GM10266 (cell line): ENCODE measurements around the gene TRNAU1AP.
"Not testable (repeated sequence)": the region's sequence is repeated elsewhere in the genome, so short reads cannot be mapped to it uniquely, and the experiment has no call there.

Source experiments
- DNase-seq: peaks from one replicate; pipeline ENCODE4 v3.0.0; 2012; ENCODE audit errors: extremely low spot score
- TF ChIP-seq, protein P1 (sequence below): IDR thresholded peaks from 2 replicates; pipeline ENCODE4 v1.5.1; 2012; ENCODE audit warnings: mild to moderate bottlenecking, low read depth; ENCODE audit not compliant: control insufficient read depth, insufficient read depth; ENCODE audit errors: missing control alignments

The TRNAU1AP gene

DNA sequence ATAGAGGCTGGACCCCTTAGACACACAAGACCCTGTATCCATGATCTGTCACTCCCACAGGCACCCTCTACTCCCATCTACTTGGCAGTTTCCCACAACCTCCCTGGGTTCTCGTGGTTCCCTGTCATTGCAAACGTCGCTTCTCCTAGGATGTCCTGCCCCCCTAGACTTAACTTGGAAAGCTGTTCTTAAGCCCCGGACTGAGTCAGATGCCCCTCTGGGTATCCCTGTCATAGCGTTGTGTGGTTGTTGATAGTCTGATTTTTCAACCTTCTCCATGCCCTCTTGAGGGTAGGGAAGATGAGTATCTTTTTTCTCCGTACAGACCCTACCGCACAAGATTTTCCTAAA, 35.3 kb upstream of the TRNAU1AP start:
- TF ChIP-seq, protein P1, sequence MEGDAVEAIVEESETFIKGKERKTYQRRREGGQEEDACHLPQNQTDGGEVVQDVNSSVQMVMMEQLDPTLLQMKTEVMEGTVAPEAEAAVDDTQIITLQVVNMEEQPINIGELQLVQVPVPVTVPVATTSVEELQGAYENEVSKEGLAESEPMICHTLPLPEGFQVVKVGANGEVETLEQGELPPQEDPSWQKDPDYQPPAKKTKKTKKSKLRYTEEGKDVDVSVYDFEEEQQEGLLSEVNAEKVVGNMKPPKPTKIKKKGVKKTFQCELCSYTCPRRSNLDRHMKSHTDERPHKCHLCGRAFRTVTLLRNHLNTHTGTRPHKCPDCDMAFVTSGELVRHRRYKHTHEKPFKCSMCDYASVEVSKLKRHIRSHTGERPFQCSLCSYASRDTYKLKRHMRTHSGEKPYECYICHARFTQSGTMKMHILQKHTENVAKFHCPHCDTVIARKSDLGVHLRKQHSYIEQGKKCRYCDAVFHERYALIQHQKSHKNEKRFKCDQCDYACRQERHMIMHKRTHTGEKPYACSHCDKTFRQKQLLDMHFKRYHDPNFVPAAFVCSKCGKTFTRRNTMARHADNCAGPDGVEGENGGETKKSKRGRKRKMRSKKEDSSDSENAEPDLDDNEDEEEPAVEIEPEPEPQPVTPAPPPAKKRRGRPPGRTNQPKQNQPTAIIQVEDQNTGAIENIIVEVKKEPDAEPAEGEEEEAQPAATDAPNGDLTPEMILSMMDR = no peak
- DNase-seq = peak; percentile 16

DNA sequence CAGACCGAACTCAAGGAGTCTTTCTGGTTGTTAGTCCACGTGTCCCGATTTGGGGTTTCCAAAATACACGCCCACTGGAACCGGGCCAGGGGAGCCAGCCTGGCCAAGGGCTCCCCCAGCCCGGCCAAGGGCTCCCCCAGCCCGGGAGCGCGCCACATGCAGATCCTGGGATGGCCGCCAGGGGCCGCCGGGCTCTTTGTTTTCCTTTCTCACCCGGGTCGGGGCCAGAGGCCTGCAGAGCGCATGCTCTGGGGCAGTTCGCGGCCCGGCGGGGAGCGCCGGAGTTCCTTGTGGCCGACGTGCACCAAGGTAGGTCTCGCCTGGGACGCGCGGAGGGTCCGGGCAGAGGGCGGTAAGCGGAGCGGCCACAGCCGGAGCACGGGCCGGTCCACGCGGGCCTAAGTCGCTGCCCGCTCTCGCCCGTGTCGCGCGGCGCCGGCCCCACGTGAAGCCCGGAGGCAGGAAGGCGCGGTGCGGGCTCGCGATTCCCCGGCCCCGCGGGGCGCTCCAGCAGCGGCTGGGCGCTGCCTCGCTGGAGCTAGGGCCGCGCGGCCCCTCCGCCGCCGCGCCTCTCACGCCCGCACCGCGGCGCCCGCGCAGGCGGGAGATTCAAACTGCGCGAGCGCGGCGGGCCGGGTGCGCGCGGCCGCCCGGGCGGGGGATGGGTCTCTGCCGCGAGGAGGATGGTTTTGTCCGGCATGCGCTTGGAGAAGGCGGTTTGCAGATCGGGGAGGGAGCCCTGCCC, 34.7 kb upstream of the TRNAU1AP start:
- TF ChIP-seq, protein P1 = peak; percentile 95
- DNase-seq = peak; percentile 92

DNA sequence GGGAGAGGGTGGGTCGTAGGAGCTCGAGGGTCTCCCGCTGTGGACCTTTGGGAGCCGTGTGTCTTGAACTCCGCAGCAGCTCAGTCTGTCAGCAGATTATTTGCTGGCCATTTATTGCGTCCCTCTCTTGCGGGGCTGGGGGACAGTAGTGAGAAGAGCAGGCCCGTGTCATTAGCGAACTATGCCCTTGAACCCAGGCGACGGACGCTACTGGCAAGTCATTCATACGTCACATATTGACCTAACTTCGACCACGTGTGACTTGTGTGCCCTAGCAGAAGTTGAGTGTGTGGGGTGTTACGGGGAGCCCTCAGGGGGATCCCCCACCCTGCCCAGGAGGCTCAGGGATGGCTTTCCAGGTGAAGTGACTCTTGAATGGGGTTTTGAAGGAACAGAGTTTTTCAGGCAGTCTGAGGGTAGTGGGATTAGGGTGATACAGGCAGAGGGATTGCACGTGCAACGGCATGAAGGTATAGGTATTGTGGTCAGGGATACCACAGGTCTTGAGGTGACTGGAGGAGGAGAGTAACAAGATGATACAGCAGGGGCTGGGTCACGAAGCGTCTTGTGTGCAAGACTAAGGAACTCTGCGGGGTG, 34.0 kb upstream of the TRNAU1AP start:
- peak; percentile 72 for DNase-seq
- TF ChIP-seq, protein P1 = no peak

DNA sequence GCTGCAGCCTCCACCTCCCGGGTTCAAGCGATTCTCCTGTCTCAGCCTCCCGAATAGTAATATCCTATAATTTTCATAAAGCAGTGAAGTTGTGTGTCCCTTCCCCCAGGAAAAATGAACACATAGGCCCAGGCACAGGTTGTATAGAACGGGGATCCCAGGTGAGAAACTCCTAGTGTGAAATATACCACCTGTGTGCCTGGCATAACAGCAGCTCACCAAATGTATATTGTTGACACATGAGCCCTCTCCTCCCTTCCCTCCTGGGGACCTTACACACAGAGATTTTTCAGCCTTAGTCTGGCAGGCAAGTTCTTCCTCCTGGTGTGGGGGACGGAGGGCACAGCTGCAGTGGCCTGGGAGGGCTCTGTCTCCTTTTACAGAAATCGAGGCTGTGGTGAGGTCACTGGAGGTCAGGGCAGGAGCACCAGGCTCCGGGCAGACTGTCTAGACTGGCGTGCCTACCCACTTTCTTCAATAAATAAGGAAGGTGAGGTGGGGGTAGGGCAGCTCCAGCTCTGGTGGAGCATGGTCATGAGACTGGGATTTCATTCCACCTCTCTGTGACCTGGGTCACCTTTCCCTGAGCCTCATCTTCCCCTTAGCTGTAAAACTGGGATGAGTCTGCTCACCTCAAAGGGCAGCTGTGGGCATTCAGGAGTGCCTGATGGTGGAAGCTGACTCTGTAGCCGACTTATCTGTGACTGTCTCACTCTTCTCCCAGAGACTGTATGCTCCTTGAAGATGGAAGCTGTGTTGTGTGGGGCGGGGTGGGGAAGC, 32.7 kb upstream of the TRNAU1AP start:
- TF ChIP-seq, protein P1 = no peak
- no peak for DNase-seq

DNA sequence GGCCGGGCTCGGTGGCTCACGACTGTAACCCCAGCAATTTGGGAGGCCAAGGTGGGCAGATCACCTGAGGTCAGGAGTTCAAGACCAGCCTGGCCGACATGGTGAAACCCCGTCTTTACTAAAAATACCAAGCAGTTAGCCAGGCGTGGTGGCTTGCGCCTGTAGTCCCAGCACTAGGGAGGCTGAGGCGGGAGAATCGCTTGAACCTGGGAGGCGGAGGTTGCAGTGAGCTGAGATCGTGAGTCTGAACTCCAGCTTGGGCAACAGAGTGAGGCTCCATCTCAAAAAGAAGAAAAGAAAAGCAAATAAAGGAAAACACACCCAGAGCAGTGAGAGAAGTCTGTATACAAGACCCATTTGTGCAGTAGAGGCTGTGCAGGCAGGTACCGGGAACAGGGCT, 32.1 kb upstream of the TRNAU1AP start:
- not testable (repeated sequence) for DNase-seq

DNA sequence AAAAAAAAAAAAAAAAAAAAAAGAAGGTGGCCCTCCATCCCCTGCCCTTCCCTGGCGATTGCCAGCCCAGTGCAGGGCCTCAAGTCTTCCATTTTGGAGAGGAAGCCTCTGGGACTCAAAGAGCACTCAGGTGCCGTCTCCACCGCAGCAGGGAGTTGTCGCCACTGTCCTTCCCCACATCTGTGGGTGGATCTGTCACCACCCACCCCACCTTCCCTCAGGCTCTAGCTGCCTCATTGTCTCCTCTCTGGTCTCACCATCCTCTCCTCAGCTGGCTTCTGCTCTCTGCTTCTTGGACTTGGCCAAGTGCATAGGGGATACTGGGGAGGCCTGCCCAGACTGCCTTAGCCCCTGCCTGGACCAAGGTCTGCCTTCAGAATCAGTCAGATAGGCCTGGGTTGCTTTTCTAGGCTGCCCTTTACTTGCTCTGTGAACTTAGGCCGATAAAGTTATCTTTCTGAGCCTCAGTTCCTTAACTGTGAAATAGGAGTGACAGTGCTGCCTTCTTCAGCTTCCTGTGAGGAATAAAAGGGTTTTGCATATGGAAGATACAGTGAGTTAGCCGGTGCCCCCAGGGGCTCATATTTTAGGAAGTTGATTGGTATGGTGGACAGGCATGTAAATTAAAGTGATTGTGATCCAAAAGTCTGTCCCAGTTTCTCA, 31.3 kb upstream of the TRNAU1AP start:
- TF ChIP-seq, protein P1 = no peak
- peak; percentile 8 for DNase-seq

DNA sequence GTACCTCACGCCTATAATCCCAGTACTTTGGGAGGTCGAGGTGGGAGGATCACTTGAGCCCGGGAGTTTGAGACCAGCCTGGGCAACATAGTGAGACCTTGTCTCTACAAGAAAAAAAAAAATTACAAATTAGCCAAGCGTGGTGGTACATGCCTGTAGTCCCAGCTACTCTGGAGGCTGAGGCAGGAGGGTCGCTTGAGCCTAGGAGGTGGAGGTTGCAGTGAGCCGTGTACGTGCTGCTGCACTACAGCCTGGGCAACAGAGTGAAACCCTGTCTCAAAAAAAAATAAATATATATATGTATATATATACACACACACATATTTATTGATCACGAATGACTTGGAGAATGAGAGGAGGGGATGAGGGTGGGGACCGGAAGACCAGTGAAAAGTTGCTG, 30.3 kb upstream of the TRNAU1AP start:
- DNase-seq = not testable (repeated sequence)

DNA sequence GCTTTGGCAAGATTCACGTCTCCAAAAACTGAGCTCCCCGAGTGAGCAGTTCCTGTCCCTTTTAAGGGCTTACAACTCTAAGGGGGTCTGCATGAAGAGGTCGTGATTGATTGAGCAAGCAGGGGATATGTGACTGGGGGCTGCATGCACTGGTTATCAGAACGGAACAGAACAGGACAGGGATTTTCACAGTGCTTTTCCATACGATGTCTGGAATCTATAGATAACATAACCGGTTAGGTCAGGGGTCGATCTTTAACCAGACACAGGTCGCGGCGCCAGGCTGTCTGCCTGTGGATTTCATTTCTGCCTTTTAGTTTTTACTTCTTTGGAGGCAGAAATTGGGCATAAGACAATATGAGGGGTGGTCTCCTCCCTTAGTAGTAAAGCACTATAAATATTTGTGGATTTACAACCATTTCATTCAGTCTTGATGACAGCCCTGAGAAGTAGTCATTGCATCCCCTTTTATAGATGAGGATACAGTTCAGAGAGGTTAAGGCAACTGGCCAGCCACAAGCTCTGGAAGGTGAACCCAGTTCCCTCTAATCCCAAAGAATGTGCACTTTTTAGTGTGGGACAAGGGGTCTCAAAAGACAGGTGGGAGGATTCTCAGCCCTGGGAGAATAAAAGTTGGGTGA, 27.8 kb upstream of the TRNAU1AP start:
- DNase-seq = not testable (repeated sequence)
